ENCODE data around the gene IDI1. TPM values are rescaled to one million over a fixed set of nuclear protein-coding genes. Genes with fewer than 3 reads are reported as not detected.
A peak's percentile ranks its signal among the peaks of the same experiment; 100 is the strongest.

IDI1 gene
- total and polyA plus RNA-seq, 2 of the 4 experiments (the other 2 are of a cell fraction): 27.3 to 27.4 TPM

- 95% methylated on average over 8 of the region's 10 CpGs; no CpG with 5 or more reads in 1 of the 2 experiments for WGBS, 2 experiments (ENCODE audit: extremely low coverage in 2 of 2, insufficient read length in 1 of 2)
- BruUV-seq (replicated peaks): no TSS peak
- H4K5ac ChIP-seq (ENCODE audit: low read depth, low read length): no peak overlapping the region
- no peak overlapping the region for H3K23ac ChIP-seq (ENCODE audit: low read depth, low read length)
- H3K79me1 ChIP-seq (ENCODE audit: low read depth in 1 of 2, low read length in 2 of 2): peaks cover 7 to 10% of the 10 kb centered on the region in 2 experiments; a peak in 1 of 4 replicates
- no peak overlapping the region for H3K18ac ChIP-seq (ENCODE audit: low read depth, low read length)
- dilution Hi-C loops (cut with HindIII; ENCODE audit: low sequenced_read_pairs, unreplicated experiment): no loop called here
- H2AK5ac ChIP-seq (ENCODE audit: low read depth, low read length): no peak overlapping the region
- H3K14ac ChIP-seq (replicated peaks; ENCODE audit: low read depth, low read length): no peak overlapping the region
- ChIA-PET POLR2A (ENCODE audit: unreplicated experiment) (no interaction called here), CTCF (interaction anchor here (0.9 kb wide), 1 partner anchor 12 kb away, joined by 3 read pairs; no protein-coding TSS in a partner anchor)
- H2AK9ac ChIP-seq (replicated peaks; ENCODE audit: low read depth, low read length, poor library complexity): no peak overlapping the region
- H3K36me3 ChIP-seq (ENCODE audit: control insufficient read depth, insufficient read depth, low read length): peaks cover 34% of the 10 kb centered on the region
- TF ChIP-seq RFX5 (IDR thresholded peaks at IDR 0.05; ENCODE audit: low read depth, low read length): no peak
- H3K56ac ChIP-seq (ENCODE audit: extremely low read depth, insufficient read depth, low read length): no peak overlapping the region
- in situ Hi-C loops (cut with MboI; ENCODE audit: low sequenced_read_pairs): no loop called here
- H3K9ac ChIP-seq (ENCODE audit: low read depth, low read length): no peak overlapping the region
- H3K27ac ChIP-seq (ENCODE audit: insufficient read depth, low read length): no peak overlapping the region
- no peak overlapping the region for H3K4me3 ChIP-seq (ENCODE audit: insufficient read depth, low read depth, low read length)
- no peaks in the 10 kb centered on the region for H3K9me1 ChIP-seq (ENCODE audit: insufficient read depth, low read length)
- H2BK120ac ChIP-seq (ENCODE audit: low read depth, low read length): no peak overlapping the region
- H3K9me3 ChIP-seq (ENCODE audit: control insufficient read depth, insufficient read depth, low read length): no peaks in the 10 kb centered on the region
- no peak for DNase-seq
- no peak overlapping the region for H4K91ac ChIP-seq (ENCODE audit: insufficient read depth, low read depth, low read length)
- intact Hi-C loops (cut with micrococcal nuclease): no loop called here
- H3K27me3 ChIP-seq (ENCODE audit: control insufficient read depth, insufficient read depth, low read length): no peaks in the 10 kb centered on the region
- no peak overlapping the region for H3K4me2 ChIP-seq (ENCODE audit: low read depth, low read length)
- peaks cover 3% of the 10 kb centered on the region; the same call in 1 of the 2 replicates for H4K20me1 ChIP-seq (ENCODE audit: insufficient read depth, low read length)
- no peaks in the 10 kb centered on the region for H3K4me1 ChIP-seq (ENCODE audit: control insufficient read depth, insufficient read depth, low read length)
- peak; percentile 36; the same call in 1 of the 2 replicates for ATAC-seq (ENCODE audit: low read depth)
- H4K8ac ChIP-seq (ENCODE audit: low read depth in 2 of 2, low read length in 2 of 2): no peak overlapping the region
- H2BK20ac ChIP-seq (ENCODE audit: low read depth, low read length): no peak overlapping the region
- no peak overlapping the region for H2BK5ac ChIP-seq (ENCODE audit: low read depth, low read length, poor library complexity, severe bottlenecking)
- no peak overlapping the region for H3K4ac ChIP-seq (ENCODE audit: low read depth, low read length)
- no peak overlapping the region for H2AFZ ChIP-seq (replicated peaks; ENCODE audit: low read length, poor library complexity)
- no peak overlapping the region for H2BK15ac ChIP-seq (ENCODE audit: low read depth, low read length)
Observed at GRCh38 chr10:1020460-1020859, 28.5 kb downstream of the IDI1 start.
